Common myeloid progenitor, CD34-positive (primary cell): ENCODE results near the gene TJP1.
"Not testable (repeated sequence)": the region's sequence is repeated elsewhere in the genome, so short reads cannot be mapped to it uniquely, and the experiment has no call there.

Experiments used
- CTCF ChIA-PET: fragments of 350-600 bp; sonication (Branson Sonifier 250); formaldehyde crosslinking; loops from one replicate; lab custom pipeline; 2021; ENCODE audit warnings: antibody characterized with exemption; lab: Charles Lee
- POLR2A ChIA-PET: fragments of 350-600 bp; sonication (Branson Sonifier 250); formaldehyde crosslinking; loops from one replicate; lab custom pipeline; 2021; ENCODE audit warnings: antibody characterized with exemption; lab: Charles Lee
- DNase-seq, 3 donors: peaks; one replicate each; pipeline versions ENCODE4 v3.0.0 to v3.0.0-alpha.2; 2013
- H3K27ac ChIP-seq, 2 experiments: 1 replicate in 1 of 2; 2 replicates in 1 of 2; pipeline ENCODE4 v1.7.0; 2013; ENCODE audit warnings: inconsistent platforms in 2 of 2, low read length in 2 of 2, mild to moderate bottlenecking in 2 of 2, low read depth in 1 of 2, moderate library complexity in 1 of 2; ENCODE audit not compliant: severe bottlenecking in 2 of 2, insufficient read depth in 1 of 2, poor library complexity in 1 of 2
- H3K27me3 ChIP-seq, 5 experiments: replicated peaks in 2 of 5; 1 replicate in 3 of 5; 2 replicates in 2 of 5; pipeline versions ENCODE4 v1.6.1 to v1.7.0; 2013; ENCODE audit warnings: low read length in 4 of 5, mild to moderate bottlenecking in 2 of 5, moderate library complexity in 2 of 5, inconsistent platforms in 1 of 5; ENCODE audit not compliant: insufficient read depth in 5 of 5, control insufficient read depth in 4 of 5
- H3K36me3 ChIP-seq, 4 experiments: 1 replicate in 2 of 4; 2 replicates in 2 of 4; pipeline versions ENCODE4 v1.6.1 to v1.7.0; 2013; ENCODE audit warnings: low read length in 3 of 4, control low read depth in 1 of 4, mild to moderate bottlenecking in 1 of 4; ENCODE audit not compliant: control insufficient read depth in 4 of 4, insufficient read depth in 4 of 4
- H3K4me1 ChIP-seq, 4 experiments: 1 replicate in 3 of 4; 2 replicates in 1 of 4; pipeline versions ENCODE4 v1.6.1 to v1.7.1; 2013; ENCODE audit warnings: low read length in 3 of 4, mild to moderate bottlenecking in 3 of 4, control low read depth in 1 of 4, inconsistent platforms in 1 of 4, moderate library complexity in 1 of 4; ENCODE audit not compliant: control insufficient read depth in 4 of 4, insufficient read depth in 4 of 4; ENCODE audit errors: control extremely low read depth in 1 of 4
- H3K4me3 ChIP-seq, 7 experiments: 1 replicate in 4 of 7; 2 replicates in 3 of 7; pipeline versions ENCODE4 v1.5.1 to v1.7.0; 2013; ENCODE audit warnings: mild to moderate bottlenecking in 7 of 7, low read length in 6 of 7, moderate library complexity in 6 of 7, inconsistent platforms in 2 of 7, low read depth in 2 of 7, control low read depth in 1 of 7; ENCODE audit not compliant: insufficient read depth in 4 of 7, control insufficient read depth in 1 of 7; ENCODE audit errors: extremely low read depth in 1 of 7
- H3K9me3 ChIP-seq, 5 experiments: 1 replicate in 4 of 5; 2 replicates in 1 of 5; pipeline versions ENCODE4 v1.6.1 to v1.7.1; 2013; ENCODE audit warnings: low read length in 4 of 5, mild to moderate bottlenecking in 2 of 5, inconsistent platforms in 1 of 5, low read depth in 1 of 5, moderate library complexity in 1 of 5; ENCODE audit not compliant: control insufficient read depth in 4 of 5, insufficient read depth in 2 of 5; ENCODE audit errors: control extremely low read depth in 1 of 5
- WGBS: methylation state at CpG from one replicate; pipeline ENCODE4 v1.1.5; 2013; ENCODE audit not compliant: insufficient coverage; 5-methylcytosine and 5-hydroxymethylcytosine counted together

TJP1 gene

DNA sequence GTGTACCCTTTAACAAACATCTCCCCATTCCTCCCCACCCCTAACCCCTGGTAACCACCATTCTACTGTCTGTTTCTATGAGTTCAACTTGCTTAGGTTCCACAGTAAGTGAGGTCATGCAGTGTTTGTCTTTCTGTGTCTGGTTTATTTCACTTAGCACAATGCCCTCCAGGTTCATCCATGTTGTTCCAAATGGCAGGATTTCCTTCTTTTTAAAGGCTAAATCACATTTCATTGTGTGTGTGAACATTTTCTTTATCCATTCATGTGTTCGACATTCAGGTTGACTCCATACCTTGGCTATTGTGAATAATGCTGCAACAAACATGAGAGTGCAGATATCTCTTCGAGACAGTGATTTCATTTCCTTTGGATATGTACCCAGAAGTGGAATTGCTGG, 62.7 kb downstream of the TJP1 start:
- DNase-seq: no peak
- POLR2A ChIA-PET: no interaction called here
- CTCF ChIA-PET: no interaction called here

DNA sequence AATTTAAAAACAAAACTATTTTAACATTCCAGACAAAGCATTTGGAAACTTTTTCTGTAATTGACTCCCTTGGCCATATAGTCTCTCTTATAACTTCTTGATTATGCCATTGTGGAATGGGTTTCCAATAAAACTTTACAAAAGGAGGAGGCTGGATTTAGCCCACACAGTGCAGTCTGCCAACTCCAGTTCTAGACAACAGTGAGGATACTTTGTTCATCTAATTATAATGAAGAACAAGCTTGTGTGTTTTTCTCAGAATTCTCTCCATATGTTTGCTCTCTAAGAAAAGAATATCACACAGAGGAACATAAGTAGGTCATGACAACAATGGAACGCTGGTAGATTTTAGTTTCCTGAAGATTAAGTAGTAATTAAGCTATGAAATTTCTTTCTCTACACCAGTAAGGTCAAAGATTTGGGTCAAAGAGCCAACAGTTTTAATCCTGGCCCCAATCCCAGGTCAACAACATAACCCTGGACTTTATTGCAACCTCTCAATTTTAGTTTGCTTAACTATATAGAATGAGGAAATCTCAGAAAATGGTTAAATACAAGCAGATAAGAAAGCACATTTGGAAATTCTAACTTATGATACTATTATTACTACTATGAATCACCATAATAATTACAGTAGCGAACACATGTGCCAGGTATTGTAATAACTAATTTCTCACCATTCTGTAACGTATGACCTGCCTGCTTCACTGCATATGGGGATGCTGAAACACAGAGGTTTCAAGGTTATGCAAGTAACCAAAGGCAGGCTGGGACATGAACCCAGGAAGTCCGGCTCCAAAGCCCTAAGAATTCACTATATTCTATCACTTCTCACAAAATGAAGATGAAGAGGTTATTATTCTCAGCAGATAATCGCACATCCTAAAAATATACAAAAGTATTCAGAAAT, 65.7 kb downstream of the TJP1 start:
- CTCF ChIA-PET: no interaction called here
- Histone ChIP-seq H3K9me3 (no peaks in the 10 kb centered on the region), H3K27ac (no peak overlapping the region)

More for the DNA sequence above, 62.7 kb downstream of the TJP1 start:
- Histone ChIP-seq H3K36me3 (no peaks in the 10 kb centered on the region), H3K4me1 (no peaks in the 10 kb centered on the region), H3K9me3 (no peaks in the 10 kb centered on the region), H3K4me3 (no peak overlapping the region), H3K27me3 (peaks cover 0 to 34% (median 5%) of the 10 kb centered on the region in 5 experiments), H3K27ac (no peak overlapping the region)
- WGBS: 100% methylated on average over 2 of the region's 2 CpGs

DNA sequence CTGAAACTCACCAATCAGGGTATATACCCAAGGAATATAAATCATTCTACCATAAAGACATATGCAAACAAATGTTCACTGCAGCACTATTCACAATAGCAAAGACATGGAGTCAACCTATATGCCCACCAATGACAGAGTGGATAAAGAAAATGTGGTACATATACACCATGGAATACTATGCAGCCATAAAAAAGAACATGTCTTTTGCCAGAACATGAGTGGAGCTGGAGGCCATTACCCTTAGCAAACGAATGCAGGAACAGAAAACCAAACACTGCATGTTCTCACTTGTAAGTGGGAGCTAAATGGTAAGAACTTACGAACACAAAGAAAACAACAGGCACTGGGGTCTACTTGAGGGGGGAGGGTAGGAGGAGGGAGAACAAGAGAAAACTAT, 68.3 kb downstream of the TJP1 start:
- DNase-seq, H3K4me1 ChIP-seq, H3K4me3 ChIP-seq, H3K9me3 ChIP-seq, CTCF ChIA-PET, POLR2A ChIA-PET, H3K27ac ChIP-seq, H3K36me3 ChIP-seq: not testable (repeated sequence)
- peaks cover 0 to 25% (median 6%) of the 10 kb centered on the region in 5 experiments for H3K27me3 ChIP-seq
- no CpG with 5 or more reads among the region's 2 CpGs for WGBS

More for the DNA sequence above, 65.7 kb downstream of the TJP1 start:
- no peaks in the 10 kb centered on the region for H3K4me1 ChIP-seq
- H3K36me3 ChIP-seq: no peaks in the 10 kb centered on the region
- POLR2A ChIA-PET: no interaction called here
- 92% methylated on average over 3 of the region's 5 CpGs for WGBS
- H3K4me3 ChIP-seq: no peak overlapping the region
- peaks cover 0 to 25% (median 5%) of the 10 kb centered on the region in 5 experiments for H3K27me3 ChIP-seq
- no peak for DNase-seq

DNA sequence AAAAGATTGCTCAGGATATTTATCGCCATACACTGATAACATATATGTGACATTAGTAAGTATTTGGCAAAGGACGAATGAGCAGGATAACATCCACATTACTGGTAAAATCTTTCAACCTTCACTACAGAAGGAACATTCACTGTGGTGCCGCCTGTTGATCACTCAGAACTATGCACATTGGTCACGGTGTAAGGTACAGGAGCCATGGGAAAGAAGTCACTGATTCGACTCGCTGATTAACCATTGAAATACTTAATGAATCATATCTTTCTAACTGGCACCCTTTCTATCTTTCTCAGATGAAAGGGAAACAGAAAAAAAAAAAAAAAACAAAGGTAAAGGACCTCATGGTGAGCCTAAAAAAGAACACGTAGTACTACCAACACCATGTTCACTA, 68.8 kb downstream of the TJP1 start:
- CTCF ChIA-PET: no interaction called here
- Histone ChIP-seq H3K27me3 (peaks cover 0 to 22% (median 6%) of the 10 kb centered on the region in 5 experiments), H3K4me1 (no peaks in the 10 kb centered on the region), H3K36me3 (no peaks in the 10 kb centered on the region), H3K9me3 (no peaks in the 10 kb centered on the region), H3K27ac (no peak overlapping the region), H3K4me3 (no peak overlapping the region)
- POLR2A ChIA-PET: no interaction called here
- 95% methylated on average over 3 of the region's 7 CpGs for WGBS
- DNase-seq: no peak

DNA sequence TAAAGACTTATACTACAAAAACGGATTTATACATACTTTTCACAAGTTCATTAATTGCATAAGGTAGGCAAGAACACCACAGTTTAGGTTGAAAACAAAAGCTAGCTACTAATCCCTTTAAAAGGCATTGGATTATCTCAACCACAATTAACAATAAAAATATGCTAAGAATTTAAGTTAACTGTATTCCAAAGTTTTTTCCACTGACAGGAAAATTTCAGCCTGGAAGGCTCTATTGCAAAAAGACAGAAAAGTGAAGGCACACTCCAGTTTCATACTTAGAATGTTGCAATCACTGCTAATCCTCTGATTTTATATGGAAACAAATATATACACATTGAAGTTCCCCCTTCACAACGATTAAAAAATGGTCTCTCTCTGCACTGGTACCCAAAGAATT, 71.5 kb downstream of the TJP1 start:
- no peak for DNase-seq
- Histone ChIP-seq H3K4me1 (no peaks in the 10 kb centered on the region), H3K27ac (no peak overlapping the region), H3K9me3 (no peaks in the 10 kb centered on the region), H3K36me3 (no peaks in the 10 kb centered on the region), H3K27me3 (peaks cover 0 to 14% (median 4%) of the 10 kb centered on the region in 5 experiments), H3K4me3 (no peak overlapping the region)
- ChIA-PET CTCF (interaction anchor here (1.3 kb wide), 1 partner anchor 326 kb away, joined by 4 read pairs; no protein-coding TSS in a partner anchor), POLR2A (no interaction called here)
- WGBS: 100% methylated on average over 1 of the region's 2 CpGs

DNA sequence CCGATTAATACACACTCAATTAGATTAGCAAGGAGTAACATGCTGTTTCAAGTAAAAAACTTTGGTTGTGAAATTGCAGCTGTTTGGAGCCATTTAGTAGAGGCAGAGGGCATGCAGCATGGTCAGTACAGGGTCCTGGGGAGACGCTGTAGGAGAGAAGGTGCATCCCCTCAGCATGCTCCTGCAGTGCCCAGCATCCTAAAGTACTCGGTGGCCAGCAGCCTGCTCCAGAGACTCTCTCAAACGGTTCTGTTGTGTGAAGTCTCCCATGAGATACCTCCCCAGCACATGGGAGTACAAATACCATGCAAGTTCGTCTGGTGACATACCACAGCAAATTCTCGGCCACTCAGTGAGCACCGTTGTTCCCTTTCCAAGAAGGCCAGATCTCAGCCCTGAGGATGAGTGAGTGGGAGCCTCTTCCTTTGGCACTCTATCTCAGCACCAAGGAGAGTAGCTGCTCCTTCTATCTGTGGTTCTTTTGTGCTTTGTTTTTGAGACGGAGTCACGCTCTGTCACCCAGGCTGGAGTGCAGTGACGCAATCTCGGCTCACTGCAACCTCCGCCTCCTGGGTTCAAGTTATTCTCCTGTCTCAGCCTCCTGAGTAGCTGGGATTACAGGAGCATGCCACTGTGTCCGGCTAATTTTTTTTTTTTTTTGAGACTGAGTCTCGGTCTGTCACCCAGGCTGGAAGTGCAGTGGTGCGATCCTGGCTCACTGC, 72.7 kb downstream of the TJP1 start:
- Histone ChIP-seq H3K9me3 (no peaks in the 10 kb centered on the region), H3K4me3 (no peak overlapping the region), H3K27me3 (peaks cover 0 to 16% (median 4%) of the 10 kb centered on the region in 5 experiments), H3K4me1 (no peaks in the 10 kb centered on the region), H3K27ac (no peak overlapping the region), H3K36me3 (no peaks in the 10 kb centered on the region)
- no peak for DNase-seq
- ChIA-PET CTCF (interaction anchor here (0.7 to 3.9 kb wide), 2 partner anchors 176 to 325 kb away, joined by 3 to 17 read pairs; no protein-coding TSS in a partner anchor), POLR2A (no interaction called here)
- WGBS: 97% methylated on average over 13 of the region's 15 CpGs
